HG02870 (cell line): Measurements from ENCODE around the gene VSTM4.

Experiments used
- ATAC-seq: cut with Tn5 transposase; IDR thresholded peaks from one replicate; pipeline ENCODE4 v1.9.1; 2021; ENCODE audit warnings: mild to moderate bottlenecking, moderate library complexity; ENCODE audit not compliant: unreplicated experiment

Gene VSTM4

DNA sequence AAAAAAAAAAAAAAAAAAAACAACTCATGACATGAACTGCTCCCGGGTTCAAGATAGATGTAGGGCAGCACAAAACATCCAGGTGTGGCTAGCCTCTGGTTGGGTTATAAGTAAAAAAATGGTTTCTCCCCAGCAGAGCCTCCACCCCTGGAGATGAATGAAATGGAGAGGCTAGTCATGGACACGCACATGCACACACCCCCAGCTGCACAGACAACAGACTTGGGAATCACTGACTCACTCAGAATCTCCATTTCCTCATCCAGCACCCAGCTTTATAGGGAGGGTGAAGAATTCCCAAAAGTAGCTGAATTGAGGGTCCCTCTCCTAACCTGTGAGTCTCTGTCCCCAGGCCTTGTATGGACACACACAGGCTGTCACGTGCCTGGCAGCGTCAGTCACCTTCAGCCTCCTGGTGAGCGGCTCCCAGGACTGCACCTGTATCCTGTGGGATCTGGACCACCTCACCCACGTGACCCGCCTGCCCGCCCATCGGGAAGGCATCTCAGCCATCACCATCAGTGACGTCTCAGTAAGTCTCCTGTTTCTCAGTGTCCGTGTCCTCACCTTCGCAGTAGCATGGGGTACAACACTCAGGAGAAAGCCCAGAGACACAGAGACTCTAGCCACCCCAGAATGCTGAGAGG lies 140.7 kb downstream of the VSTM4 start:
- ATAC-seq = no peak

DNA sequence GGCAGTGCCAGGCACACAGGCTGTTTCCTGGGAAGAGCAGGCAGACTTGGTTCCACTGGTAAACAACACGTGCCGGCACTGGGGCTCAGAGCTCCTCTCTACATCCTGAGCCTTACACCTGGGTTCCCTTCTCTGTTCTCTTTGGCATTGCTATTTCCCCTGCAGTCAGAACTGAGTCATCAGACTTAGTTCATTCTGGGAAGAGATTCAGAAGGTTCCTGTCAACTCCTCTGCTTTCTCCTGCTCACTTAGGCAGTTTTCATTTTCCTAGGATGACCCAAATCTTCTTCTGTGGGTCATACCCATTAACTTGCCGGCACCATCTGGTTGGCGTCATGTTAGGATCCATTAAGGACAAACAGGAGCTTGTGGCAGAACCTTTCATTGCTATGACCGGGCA lies 142.3 kb downstream of the VSTM4 start:
- no peak for ATAC-seq

DNA sequence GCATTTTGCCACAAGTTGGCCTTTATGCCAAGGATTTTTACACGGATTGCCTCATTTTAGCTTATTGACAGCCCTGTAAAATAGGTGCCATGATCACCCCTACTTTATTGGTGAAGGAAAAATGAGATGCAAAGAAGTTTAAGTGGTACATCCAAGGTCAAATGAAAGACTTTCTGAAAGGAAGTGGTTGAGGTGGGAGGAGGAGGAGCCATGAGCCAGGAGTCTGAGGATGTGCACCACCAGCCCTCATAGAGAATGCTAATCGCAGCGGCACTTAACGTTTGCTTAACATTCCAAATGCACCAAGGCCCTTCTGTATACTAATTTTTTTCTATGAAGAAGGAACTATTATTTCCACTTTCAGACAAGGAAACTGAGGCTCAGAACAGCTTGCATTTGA lies 144.7 kb downstream of the VSTM4 start:
- no peak for ATAC-seq

GRCh38 chr10:48970046-48970445 lies 145.3 kb downstream of the VSTM4 start:
- ATAC-seq = no peak

GRCh38 chr10:48968036-48968435 lies 147.3 kb downstream of the VSTM4 start:
- no peak for ATAC-seq

DNA sequence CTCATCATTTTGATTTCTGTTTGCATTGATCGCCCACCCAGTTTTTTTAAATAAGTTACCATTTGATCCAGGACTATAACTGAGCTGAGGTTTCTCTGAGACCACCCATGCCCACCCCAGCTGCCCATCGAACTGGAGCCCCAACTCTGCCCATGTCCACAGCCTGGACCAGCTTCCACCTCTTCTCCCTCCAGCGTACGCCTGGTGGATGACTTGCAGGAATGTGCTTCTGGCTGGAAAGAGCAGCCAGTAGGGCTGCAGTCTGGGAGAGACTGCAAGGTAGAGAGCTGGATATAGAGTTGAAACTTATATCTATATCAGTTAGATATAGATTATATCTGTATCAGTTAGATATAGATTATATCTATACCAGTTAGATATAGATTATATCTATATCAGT lies 149.9 kb downstream of the VSTM4 start:
- no peak for ATAC-seq
